Measurements from ENCODE around the gene CNTNAP2. TPM values are rescaled to one million over a fixed set of nuclear protein-coding genes. Genes with fewer than 3 reads are reported as not detected.

The CNTNAP2 gene
- total RNA-seq, 2 experiments from 2014 or later: 0.28 TPM; not detected in 1

- intact Hi-C loops (cut with micrococcal nuclease; ENCODE audit: unreplicated experiment): no loop called here
- H3K36me3 ChIP-seq (ENCODE audit: insufficient read depth, low read length): no peaks in the 10 kb centered on the region
- TF ChIP-seq CTCF (conservative IDR thresholded peaks at IDR 0.05; ENCODE audit: low read length) (no peak), EZH2phosphoT487 (IDR thresholded peaks at IDR 0.05; ENCODE audit: borderline replicate concordance, low read depth, low read length) (no peak)
- no TSS peak for BruUV-seq (replicated peaks)
- no peak for DNase-seq (ENCODE audit: low spot score)
- ChIA-PET CTCF (ENCODE audit: unreplicated experiment) (no interaction called here), POLR2A (interaction anchor here (1.0 kb wide), 1 partner anchor 9 kb away, joined by 4 read pairs; no protein-coding TSS in a partner anchor)
- H3K79me2 ChIP-seq (ENCODE audit: insufficient read depth, low read depth, low read length): no peaks in the 10 kb centered on the region
- H3K4me3 ChIP-seq (ENCODE audit: low read depth, low read length, poor library complexity, severe bottlenecking): no peak overlapping the region
- no peak overlapping the region for H3K4me2 ChIP-seq (ENCODE audit: low read length)
- H3K9me3 ChIP-seq (ENCODE audit: low read length): no peaks in the 10 kb centered on the region
- H3K4me1 ChIP-seq (ENCODE audit: insufficient read depth, low read length, poor library complexity, severe bottlenecking): no peaks in the 10 kb centered on the region
- H2AFZ ChIP-seq (ENCODE audit: low read length): no peak overlapping the region
- H4K20me1 ChIP-seq (ENCODE audit: insufficient read depth, low read length): no peaks in the 10 kb centered on the region
- no peak overlapping the region for H3K27ac ChIP-seq (ENCODE audit: low read depth, low read length, poor library complexity, severe bottlenecking)
- H3K9me2 ChIP-seq (ENCODE audit: insufficient read depth, low read length): no peaks in the 10 kb centered on the region
These were observed 1406.5 kb downstream of the CNTNAP2 start for GRCh38 chr7:147523056-147523455.

GRCh38 chr7:147524726-147525250 is 1408.2 kb downstream of the CNTNAP2 start:
- Histone ChIP-seq H3K36me3 (ENCODE audit: insufficient read depth, low read length) (no peaks in the 10 kb centered on the region), H4K20me1 (ENCODE audit: insufficient read depth, low read length) (no peaks in the 10 kb centered on the region), H3K4me1 (ENCODE audit: insufficient read depth, low read length, poor library complexity, severe bottlenecking) (no peaks in the 10 kb centered on the region), H3K4me2 (ENCODE audit: low read length) (no peak overlapping the region), H3K4me3 (ENCODE audit: low read depth, low read length, poor library complexity, severe bottlenecking) (no peak overlapping the region), H3K9me2 (ENCODE audit: insufficient read depth, low read length) (no peaks in the 10 kb centered on the region), H3K9me3 (ENCODE audit: low read length) (no peaks in the 10 kb centered on the region), H2AFZ (ENCODE audit: low read length) (no peak overlapping the region), H3K79me2 (ENCODE audit: insufficient read depth, low read depth, low read length) (no peaks in the 10 kb centered on the region), H3K27ac (ENCODE audit: low read depth, low read length, poor library complexity, severe bottlenecking) (no peak overlapping the region)
- DNase-seq (ENCODE audit: low spot score): no peak
- intact Hi-C loops (cut with micrococcal nuclease; ENCODE audit: unreplicated experiment): no loop called here
- CTCF ChIA-PET (ENCODE audit: unreplicated experiment): no interaction called here
- POLR2A ChIA-PET: no interaction called here
- BruUV-seq (replicated peaks): no TSS peak
- TF ChIP-seq EZH2phosphoT487 (IDR thresholded peaks at IDR 0.05; ENCODE audit: borderline replicate concordance, low read depth, low read length): no peak
- TF ChIP-seq CTCF (conservative IDR thresholded peaks at IDR 0.05; ENCODE audit: low read length): no peak

- BruUV-seq (replicated peaks): no TSS peak
- Histone ChIP-seq H3K9me3 (ENCODE audit: low read length) (no peaks in the 10 kb centered on the region), H3K4me2 (ENCODE audit: low read length) (no peak overlapping the region), H3K4me1 (ENCODE audit: insufficient read depth, low read length, poor library complexity, severe bottlenecking) (no peaks in the 10 kb centered on the region), H3K79me2 (ENCODE audit: insufficient read depth, low read depth, low read length) (no peaks in the 10 kb centered on the region), H3K36me3 (ENCODE audit: insufficient read depth, low read length) (no peaks in the 10 kb centered on the region), H4K20me1 (ENCODE audit: insufficient read depth, low read length) (no peaks in the 10 kb centered on the region), H3K27ac (ENCODE audit: low read depth, low read length, poor library complexity, severe bottlenecking) (no peak overlapping the region), H3K9me2 (ENCODE audit: insufficient read depth, low read length) (no peaks in the 10 kb centered on the region), H3K4me3 (ENCODE audit: low read depth, low read length, poor library complexity, severe bottlenecking) (no peak overlapping the region), H2AFZ (ENCODE audit: low read length) (no peak overlapping the region)
- intact Hi-C loops (cut with micrococcal nuclease; ENCODE audit: unreplicated experiment): no loop called here
- no peak for DNase-seq (ENCODE audit: low spot score)
- TF ChIP-seq CTCF (conservative IDR thresholded peaks at IDR 0.05; ENCODE audit: low read length) (no peak), EZH2phosphoT487 (IDR thresholded peaks at IDR 0.05; ENCODE audit: borderline replicate concordance, low read depth, low read length) (no peak)
- ChIA-PET CTCF (ENCODE audit: unreplicated experiment) (no interaction called here), POLR2A (interaction anchor here (0.5 kb wide), 1 partner anchor 1136 kb away, joined by 3 read pairs; no protein-coding TSS in a partner anchor)
These were observed 1408.7 kb downstream of the CNTNAP2 start for GRCh38 chr7:147525325-147525724.
